T1000 (cell line): ENCODE results near the gene HGS.

ENCODE experiments used
- DNase-seq: peaks from one replicate; lab custom pipeline; 2025; ENCODE audit warnings: mixed read lengths; lab: John Stamatoyannopoulos, UW

Gene HGS

GRCh38 chr17:81703747-81704654, 20.2 kb downstream of the HGS start:
- no peak for DNase-seq

- DNase-seq: no peak
These were observed 21.9 kb downstream of the HGS start for GRCh38 chr17:81705518-81706231.

- DNase-seq: no peak
These were observed 22.4 kb downstream of the HGS start for GRCh38 chr17:81706232-81706611.

GRCh38 chr17:81706757-81707624, 23.2 kb downstream of the HGS start:
- no peak for DNase-seq

GRCh38 chr17:81707725-81708646, 24.2 kb downstream of the HGS start:
- DNase-seq: no peak

- DNase-seq: no peak
These were observed 25.0 kb downstream of the HGS start for GRCh38 chr17:81708739-81709185.

- no peak for DNase-seq
These were observed 26.9 kb downstream of the HGS start for GRCh38 chr17:81710514-81711308.

GRCh38 chr17:81711814-81712467, 28.1 kb downstream of the HGS start, which contains the start of gene SLC25A10:
Gene SLC25A10 (plus strand): TSS chr17:81712284. CDS start chr17:81712427, 143 bp downstream.
- DNase-seq: peak; percentile 75

GRCh38 chr17:81712468-81713003, 28.7 kb downstream of the HGS start:
- DNase-seq: no peak

- no peak for DNase-seq
These were observed 29.3 kb downstream of the HGS start for GRCh38 chr17:81713004-81713555.

- DNase-seq: no peak
These were observed 30.0 kb downstream of the HGS start for GRCh38 chr17:81713556-81714411.

- DNase-seq: no peak
These were observed 30.7 kb downstream of the HGS start for GRCh38 chr17:81714412-81715106.

- DNase-seq: no peak
These were observed 31.5 kb downstream of the HGS start for GRCh38 chr17:81715107-81715871.

GRCh38 chr17:81715872-81716673, 32.3 kb downstream of the HGS start:
- DNase-seq: no peak

- no peak for DNase-seq
These were observed 32.8 kb downstream of the HGS start for GRCh38 chr17:81716674-81716996.
